Osteoblast (primary cell): Measurements from ENCODE around the gene PRICKLE2. TPM values are rescaled to one million over a fixed set of nuclear protein-coding genes. Genes with fewer than 3 reads are reported as not detected.

Experiments
- DNase-seq: peaks from one replicate; pipeline ENCODE4 v3.0.0; 2011; ENCODE audit warnings: low spot score, mixed read lengths; ENCODE audit not compliant: insufficient read length; ENCODE audit errors: missing footprints
- H2AFZ ChIP-seq: 2 replicates; pipeline ENCODE4 v1.6.0; 2011; ENCODE audit warnings: mild to moderate bottlenecking, low read length
- H3K27ac ChIP-seq: 2 replicates; pipeline ENCODE4 v1.5.1; 2011; ENCODE audit warnings: mild to moderate bottlenecking, low read depth, low read length, moderate library complexity
- H3K27me3 ChIP-seq: 2 replicates; pipeline ENCODE4 v1.6.0; 2012; ENCODE audit warnings: mild to moderate bottlenecking, control low read depth, inconsistent platforms, low read length, moderate library complexity; ENCODE audit not compliant: insufficient read depth
- H3K36me3 ChIP-seq: 2 replicates; pipeline ENCODE4 v1.5.1; 2011; ENCODE audit warnings: mild to moderate bottlenecking, low read length, control low read depth, moderate library complexity; ENCODE audit not compliant: insufficient read depth
- H3K4me1 ChIP-seq: 2 replicates; pipeline ENCODE4 v1.5.1; 2011; ENCODE audit warnings: mild to moderate bottlenecking, low read length, control low read depth, moderate library complexity; ENCODE audit not compliant: insufficient read depth
- H3K4me2 ChIP-seq: 2 replicates; pipeline ENCODE4 v1.6.0; 2011; ENCODE audit warnings: mild to moderate bottlenecking, low read length; ENCODE audit not compliant: insufficient read depth
- H3K4me3 ChIP-seq: fragments of 200-600 bp; sonication (generic); 3 replicates; pipeline ENCODE4 v1.5.1; 2012; ENCODE audit warnings: mild to moderate bottlenecking, low read length, inconsistent platforms; ENCODE audit not compliant: insufficient read depth
- H3K79me2 ChIP-seq: 2 replicates; pipeline ENCODE4 v1.6.0; 2012; ENCODE audit warnings: mild to moderate bottlenecking, low read length, control low read depth, inconsistent platforms; ENCODE audit not compliant: insufficient read depth
- H3K9me3 ChIP-seq: 2 replicates; pipeline ENCODE4 v1.5.1; 2011; ENCODE audit warnings: low read depth, low read length, control low read depth
- H4K20me1 ChIP-seq: 2 replicates; pipeline ENCODE4 v1.6.0; 2012; ENCODE audit warnings: mild to moderate bottlenecking, low read length, control low read depth; ENCODE audit not compliant: insufficient read depth
- CTCF ChIP-seq: IDR thresholded peaks from 2 replicates; pipeline ENCODE4 v1.5.1; 2011; ENCODE audit warnings: mild to moderate bottlenecking, low read depth, low read length, moderate library complexity; ENCODE audit errors: extremely low read depth
- small RNA-seq: library from RNA; depleted of rRNA; stranded (forward); fragments of <200 nt; gene quantifications from one replicate; pipeline ENCODE3, GENCODE V24; 2012
- total RNA-seq: library from RNA; depleted of rRNA; stranded (reverse); fragments of >200 nt; gene quantifications from 2 replicates; pipeline ENCODE4 v1.2.3, GENCODE V29; 2012

The PRICKLE2 gene
- total RNA-seq, 1 donor, result 18.8 TPM

- Histone ChIP-seq H3K36me3 (no peaks in the 10 kb centered on the region), H4K20me1 (no peaks in the 10 kb centered on the region), H3K4me3 (no peak overlapping the region), H3K4me2 (peak overlapping the region; percentile 38), H3K27me3 (no peaks in the 10 kb centered on the region), H3K79me2 (no peaks in the 10 kb centered on the region), H2AFZ (no peak overlapping the region), H3K27ac (no peak overlapping the region), H3K9me3 (no peaks in the 10 kb centered on the region), H3K4me1 (peaks cover 15% of the 10 kb centered on the region)
- DNase-seq, result peak; percentile 57
- TF ChIP-seq CTCF, result no peak
Observed at GRCh38 chr3:64046996-64047594, 178.2 kb downstream of the PRICKLE2 start.

- Histone ChIP-seq H3K27ac (no peak overlapping the region), H4K20me1 (no peaks in the 10 kb centered on the region), H3K9me3 (no peaks in the 10 kb centered on the region), H3K79me2 (no peaks in the 10 kb centered on the region), H2AFZ (no peak overlapping the region), H3K4me3 (no peak overlapping the region), H3K4me1 (peaks cover 15% of the 10 kb centered on the region), H3K27me3 (no peaks in the 10 kb centered on the region), H3K4me2 (no peak overlapping the region), H3K36me3 (no peaks in the 10 kb centered on the region)
- TF ChIP-seq CTCF, result no peak
- no peak for DNase-seq
Observed at GRCh38 chr3:64046592-64046991, 178.7 kb downstream of the PRICKLE2 start.

GRCh38 chr3:64042952-64043351 is 182.3 kb downstream of the PRICKLE2 start:
- H3K4me1 ChIP-seq, result peaks cover 3% of the 10 kb centered on the region
- no peak for TF ChIP-seq CTCF
- H3K27ac ChIP-seq, result no peak overlapping the region
- DNase-seq, result no peak
- no peaks in the 10 kb centered on the region for H3K27me3 ChIP-seq
- no peak overlapping the region for H3K4me2 ChIP-seq
- no peaks in the 10 kb centered on the region for H3K9me3 ChIP-seq
- H3K79me2 ChIP-seq, result no peaks in the 10 kb centered on the region
- H3K4me3 ChIP-seq, result no peak overlapping the region
- H4K20me1 ChIP-seq, result no peaks in the 10 kb centered on the region
- no peak overlapping the region for H2AFZ ChIP-seq
- no peaks in the 10 kb centered on the region for H3K36me3 ChIP-seq

Small RNA genes lying within 50 kb of the gene (small RNA-seq; reads per million reads assigned to genes)
- not detected for gene RF00012

Other genes starting within 250 kb of the PRICKLE2 start
- 76.7 and 77.5 TPM in 2 replicates for gene PSMD6, start 202.0 kb downstream of the PRICKLE2 start, total RNA-seq